Amygdala (tissue), 56 donors: Measurements from ENCODE around the gene POPDC2.
"Not testable (repeated sequence)": the region's sequence is repeated elsewhere in the genome, so short reads cannot be mapped to it uniquely, and the experiment has no call there.

ENCODE experiments used
- DNase-seq, 56 donors: peaks; one replicate each; lab custom pipeline; 2025; lab: John Stamatoyannopoulos, UW

Gene POPDC2

GRCh38 chr3:119620899-119621298 is 39.5 kb downstream of the POPDC2 start:
- DNase-seq: no peak

- no peak for DNase-seq
Observed at GRCh38 chr3:119619094-119619493, 41.3 kb downstream of the POPDC2 start.

GRCh38 chr3:119616056-119616455 is 44.3 kb downstream of the POPDC2 start:
- no peak for DNase-seq

GRCh38 chr3:119613872-119614271 is 46.5 kb downstream of the POPDC2 start:
- DNase-seq: no peak

- DNase-seq: no peak
Observed at GRCh38 chr3:119613201-119613600, 47.2 kb downstream of the POPDC2 start.

GRCh38 chr3:119611664-119612063 is 48.7 kb downstream of the POPDC2 start:
- no peak for DNase-seq

- DNase-seq: no peak
Observed at GRCh38 chr3:119609301-119609700, 51.1 kb downstream of the POPDC2 start.

GRCh38 chr3:119608405-119609000 is 51.9 kb downstream of the POPDC2 start:
- DNase-seq: no peak

GRCh38 chr3:119604878-119605277 is 55.5 kb downstream of the POPDC2 start:
- no peak for DNase-seq

GRCh38 chr3:119602676-119603075 is 57.7 kb downstream of the POPDC2 start:
- no peak for DNase-seq

GRCh38 chr3:119601154-119601553 is 59.2 kb downstream of the POPDC2 start:
- DNase-seq: no peak

GRCh38 chr3:119600732-119601131 is 59.7 kb downstream of the POPDC2 start:
- peak in 1 of 56 donors; percentile 5 for DNase-seq

- DNase-seq: no peak
Observed at GRCh38 chr3:119599558-119600174, 60.7 kb downstream of the POPDC2 start.

GRCh38 chr3:119598410-119599098 is 61.8 kb downstream of the POPDC2 start:
- no peak for DNase-seq

GRCh38 chr3:119597548-119598288 is 62.7 kb downstream of the POPDC2 start, which contains the start of gene PLA1A:
Gene PLA1A (plus strand): TSS chr3:119597885. CDS start chr3:119597914, 29 bp downstream.
- no peak for DNase-seq

GRCh38 chr3:119596398-119596797 is 64.0 kb downstream of the POPDC2 start:
- no peak for DNase-seq

- peak in 3 of 56 donors; percentile 4 to 62 (median 57) for DNase-seq
Observed at GRCh38 chr3:119595639-119596334, 64.6 kb downstream of the POPDC2 start.

GRCh38 chr3:119594929-119595328 is 65.5 kb downstream of the POPDC2 start:
- DNase-seq: not testable (repeated sequence)

- DNase-seq: no peak
Observed at GRCh38 chr3:119594066-119594465, 66.3 kb downstream of the POPDC2 start.

GRCh38 chr3:119592861-119593260 is 67.5 kb downstream of the POPDC2 start:
- no peak for DNase-seq
